22Rv1 (cell line): ENCODE data around the gene TRIM63.

Source experiments
- CTCF ChIP-seq: fragments of 450-650 bp; IDR thresholded peaks from 2 replicates; pipeline ENCODE4 v1.5.1; 2017; ENCODE audit warnings: mild to moderate bottlenecking
- ZFX ChIP-seq: fragments of 450-650 bp; IDR thresholded peaks from 2 replicates; pipeline ENCODE4 v1.6.1; 2017; ENCODE audit warnings: antibody characterized with exemption, borderline replicate concordance

- TF ChIP-seq CTCF (no peak), ZFX (no peak)
Measured at GRCh38 chr1:26094076-26094669, 26.7 kb upstream of the TRIM63 start.
